Loucy (cell line): ENCODE results near the gene CNTN3.

ENCODE experiments used
- H2AFZ ChIP-seq: fragments of 200-600 bp; sonication (generic); 2 replicates; pipeline ENCODE4 v1.6.0; 2016; ENCODE audit warnings: antibody characterized with exemption, mild to moderate bottlenecking, low read length, moderate library complexity
- H3F3A ChIP-seq: fragments of 200-600 bp; 2 replicates; pipeline ENCODE4 v1.6.0; 2016; ENCODE audit warnings: antibody characterized with exemption, low read depth, mild to moderate bottlenecking
- H3K27me3 ChIP-seq: fragments of 200-600 bp; sonication (generic); 2 replicates; pipeline ENCODE4 v1.6.1; 2014; ENCODE audit warnings: low read length, mild to moderate bottlenecking; ENCODE audit not compliant: insufficient read depth, poor library complexity, severe bottlenecking
- H3K36me3 ChIP-seq: fragments of 200-600 bp; sonication (generic); 2 replicates; pipeline ENCODE4 v1.6.1; 2016; ENCODE audit warnings: low read length; ENCODE audit not compliant: insufficient read depth
- H3K4me1 ChIP-seq: fragments of 200-600 bp; sonication (generic); 2 replicates; pipeline ENCODE4 v1.5.1; 2014; ENCODE audit warnings: low read length, mild to moderate bottlenecking; ENCODE audit not compliant: insufficient read depth, poor library complexity, severe bottlenecking
- H3K4me2 ChIP-seq: fragments of 200-600 bp; sonication (generic); 2 replicates; pipeline ENCODE4 v1.6.0; 2014; ENCODE audit warnings: antibody characterized with exemption, low read length, low read depth, mild to moderate bottlenecking; ENCODE audit not compliant: poor library complexity, severe bottlenecking
- H3K4me3 ChIP-seq: fragments of 200-600 bp; sonication (generic); 2 replicates; pipeline ENCODE4 v1.5.1; 2014; ENCODE audit warnings: low read length, mild to moderate bottlenecking, mixed read lengths; ENCODE audit not compliant: poor library complexity, severe bottlenecking
- H3K79me2 ChIP-seq: fragments of 200-600 bp; sonication (generic); 2 replicates; pipeline ENCODE4 v1.6.1; 2014; ENCODE audit warnings: low read length; ENCODE audit not compliant: insufficient read depth
- H3K9ac ChIP-seq: fragments of 200-600 bp; sonication (generic); 2 replicates; pipeline ENCODE4 v1.6.0; 2014; ENCODE audit warnings: mild to moderate bottlenecking, low read depth, low read length, moderate library complexity; ENCODE audit not compliant: poor library complexity, severe bottlenecking
- H3K9me2 ChIP-seq: fragments of 200-600 bp; sonication (generic); replicated peaks from 2 replicates; pipeline ENCODE4 v1.6.1; 2016; ENCODE audit warnings: low read depth, low read length, mixed read lengths
- H3K9me3 ChIP-seq: fragments of 200-600 bp; sonication (generic); 2 replicates; pipeline ENCODE4 v1.6.1; 2014; ENCODE audit warnings: mild to moderate bottlenecking, antibody characterized with exemption, low read length, low read depth; ENCODE audit not compliant: insufficient read depth
- H4K20me1 ChIP-seq: fragments of 200-600 bp; sonication (generic); 2 replicates; pipeline ENCODE4 v1.6.0; 2014; ENCODE audit warnings: antibody characterized with exemption, low read length, mild to moderate bottlenecking; ENCODE audit not compliant: insufficient read depth, poor library complexity, severe bottlenecking
- CTCF ChIP-seq: fragments of 200-600 bp; sonication (generic); conservative IDR thresholded peaks from 2 replicates; pipeline ENCODE4 v1.5.1; 2014; ENCODE audit warnings: mild to moderate bottlenecking, antibody characterized with exemption, low read length
- EZH2phosphoT487 ChIP-seq: fragments of 200-600 bp; IDR thresholded peaks from 2 replicates; pipeline ENCODE4 v1.6.1; 2018; ENCODE audit warnings: antibody characterized with exemption, mild to moderate bottlenecking, moderate library complexity, borderline replicate concordance

Gene CNTN3

DNA sequence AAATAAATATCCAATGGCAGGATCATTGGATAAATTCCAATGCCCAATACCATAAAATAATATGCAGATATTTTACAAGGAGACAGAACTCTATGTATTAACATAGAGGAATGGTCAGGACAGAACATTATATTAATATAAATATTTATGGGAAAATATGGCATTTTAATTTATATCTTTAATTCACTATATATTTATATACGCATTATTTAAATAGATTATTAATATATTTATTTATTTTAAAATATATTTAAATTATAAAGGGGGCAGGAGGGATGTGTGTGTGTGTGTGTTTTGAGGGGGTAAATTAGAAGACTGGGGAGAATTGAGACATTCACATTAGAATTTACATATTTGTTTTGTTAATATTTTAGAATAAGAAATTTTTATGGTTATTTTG is 31.6 kb upstream of the CNTN3 start:
- Histone ChIP-seq H3K9me2 (no peaks in the 10 kb centered on the region), H4K20me1 (no peaks in the 10 kb centered on the region), H3K9ac (no peak overlapping the region), H3K4me2 (no peak overlapping the region), H3K27me3 (no peaks in the 10 kb centered on the region), H3K79me2 (no peaks in the 10 kb centered on the region), H2AFZ (no peak overlapping the region), H3K4me1 (no peaks in the 10 kb centered on the region), H3K4me3 (no peak overlapping the region), H3K9me3 (no peaks in the 10 kb centered on the region), H3F3A (no peaks in the 10 kb centered on the region), H3K36me3 (no peaks in the 10 kb centered on the region)
- TF ChIP-seq CTCF = no peak
- TF ChIP-seq EZH2phosphoT487 = no peak

- Histone ChIP-seq H3K79me2 (no peaks in the 10 kb centered on the region), H3K4me2 (no peak overlapping the region), H4K20me1 (no peaks in the 10 kb centered on the region), H3K4me3 (no peak overlapping the region), H3K9me3 (no peaks in the 10 kb centered on the region), H2AFZ (no peak overlapping the region), H3F3A (no peaks in the 10 kb centered on the region), H3K27me3 (no peaks in the 10 kb centered on the region), H3K9me2 (no peaks in the 10 kb centered on the region), H3K9ac (no peak overlapping the region), H3K36me3 (no peaks in the 10 kb centered on the region), H3K4me1 (no peaks in the 10 kb centered on the region)
- TF ChIP-seq EZH2phosphoT487 (no peak), CTCF (no peak)
These were observed 29.2 kb upstream of the CNTN3 start for GRCh38 chr3:74643636-74644035.

GRCh38 chr3:74642876-74643275 is 28.4 kb upstream of the CNTN3 start:
- no peak overlapping the region for H3K4me3 ChIP-seq
- no peak overlapping the region for H3K9ac ChIP-seq

More at GRCh38 chr3:74642876-74643275, 28.4 kb upstream of the CNTN3 start:
- no peak overlapping the region for H3K4me2 ChIP-seq
- H2AFZ ChIP-seq = no peak overlapping the region
- no peaks in the 10 kb centered on the region for H3K9me3 ChIP-seq
- no peaks in the 10 kb centered on the region for H3K36me3 ChIP-seq
- H3K27me3 ChIP-seq = no peaks in the 10 kb centered on the region
- no peak for TF ChIP-seq EZH2phosphoT487
- TF ChIP-seq CTCF = no peak
- H3K9me2 ChIP-seq = no peaks in the 10 kb centered on the region
- H4K20me1 ChIP-seq = no peaks in the 10 kb centered on the region
- H3K4me1 ChIP-seq = no peaks in the 10 kb centered on the region
- no peaks in the 10 kb centered on the region for H3F3A ChIP-seq
- H3K79me2 ChIP-seq = no peaks in the 10 kb centered on the region
